PC-9 (cell line): ENCODE results near the gene PAM.

Experiments used
- CTCF ChIP-seq: fragments of 200-600 bp; sonication (generic); conservative IDR thresholded peaks from 2 replicates; pipeline ENCODE4 v1.6.1; 2017; ENCODE audit warnings: mixed run types, antibody characterized with exemption, mild to moderate bottlenecking, moderate library complexity
- EZH2 ChIP-seq: fragments of 200-600 bp; sonication (generic); IDR thresholded peaks from 2 replicates; pipeline ENCODE4 v1.8.0; 2017; ENCODE audit warnings: antibody characterized with exemption, low read depth

- TF ChIP-seq CTCF = no peak
- no peak for TF ChIP-seq EZH2
These were observed 147.0 kb downstream of the PAM start for GRCh38 chr5:102902135-102902448.
